Kidney epithelial cell (primary cell): Measurements from ENCODE around the gene AOPEP. TPM values are rescaled to one million over a fixed set of nuclear protein-coding genes. Genes with fewer than 3 reads are reported as not detected.
"Not testable (repeated sequence)": the region's sequence is repeated elsewhere in the genome, so short reads cannot be mapped to it uniquely, and the experiment has no call there.

Experiments
- DNase-seq: peaks from one replicate; pipeline ENCODE4 v3.0.0-alpha.2; 2010; ENCODE audit warnings: low read depth
- H3K27me3 ChIP-seq: 2 replicates; pipeline ENCODE4 v1.6.0; 2011; ENCODE audit warnings: low read length; ENCODE audit not compliant: control insufficient read depth, insufficient read depth
- H3K36me3 ChIP-seq: 2 replicates; pipeline ENCODE4 v1.5.1; 2011; ENCODE audit warnings: low read length; ENCODE audit not compliant: control insufficient read depth, insufficient read depth
- H3K4me3 ChIP-seq: 2 replicates; pipeline ENCODE4 v1.5.1; 2011; ENCODE audit warnings: low read depth, mild to moderate bottlenecking, control low read depth, low read length
- CTCF ChIP-seq: IDR thresholded peaks from 2 replicates; pipeline ENCODE4 v1.5.1; 2011; ENCODE audit warnings: mild to moderate bottlenecking, moderate library complexity, low read length, control low read depth, inconsistent platforms; ENCODE audit not compliant: insufficient read depth, poor library complexity, severe bottlenecking
- total RNA-seq: library from RNA; depleted of rRNA; stranded (reverse); fragments of >200 nt; gene quantifications from 2 replicates; pipeline ENCODE4 v1.2.3, GENCODE V29; 2015

Gene AOPEP
- total RNA-seq, 1 donor from 2014 or later: 17.4 TPM

- Histone ChIP-seq H3K27me3 (no peaks in the 10 kb centered on the region), H3K4me3 (no peak overlapping the region), H3K36me3 (no peaks in the 10 kb centered on the region)
- peak; percentile 73 for DNase-seq
- no peak for TF ChIP-seq CTCF
Measured at GRCh38 chr9:94937214-94937903, 210.9 kb downstream of the AOPEP start.

DNA sequence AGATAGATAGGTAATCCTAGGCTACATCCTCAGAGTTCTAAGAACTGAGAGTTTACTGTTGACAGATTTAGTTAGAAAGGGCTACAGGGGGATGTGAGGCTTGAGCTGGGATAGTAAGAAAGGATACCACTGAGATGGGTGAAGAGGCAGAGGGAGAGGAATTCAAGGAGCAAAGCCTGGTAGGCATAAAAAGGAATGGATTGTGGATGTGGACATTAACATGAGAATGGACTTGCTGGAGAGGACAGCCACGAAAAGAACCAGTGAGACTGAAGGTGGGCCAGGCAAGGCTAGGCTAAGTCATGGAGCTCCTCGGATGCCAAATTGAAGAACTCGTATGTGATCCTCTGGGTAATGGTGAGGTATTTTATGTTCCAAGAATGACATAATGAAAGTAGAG lies 211.9 kb downstream of the AOPEP start:
- no peak for TF ChIP-seq CTCF
- H3K36me3 ChIP-seq: no peaks in the 10 kb centered on the region
- H3K27me3 ChIP-seq: no peaks in the 10 kb centered on the region
- H3K4me3 ChIP-seq: no peak overlapping the region
- no peak for DNase-seq

GRCh38 chr9:94940296-94940695 lies 213.8 kb downstream of the AOPEP start:
- not testable (repeated sequence) for DNase-seq, H3K27me3 ChIP-seq, H3K36me3 ChIP-seq, H3K4me3 ChIP-seq

DNA sequence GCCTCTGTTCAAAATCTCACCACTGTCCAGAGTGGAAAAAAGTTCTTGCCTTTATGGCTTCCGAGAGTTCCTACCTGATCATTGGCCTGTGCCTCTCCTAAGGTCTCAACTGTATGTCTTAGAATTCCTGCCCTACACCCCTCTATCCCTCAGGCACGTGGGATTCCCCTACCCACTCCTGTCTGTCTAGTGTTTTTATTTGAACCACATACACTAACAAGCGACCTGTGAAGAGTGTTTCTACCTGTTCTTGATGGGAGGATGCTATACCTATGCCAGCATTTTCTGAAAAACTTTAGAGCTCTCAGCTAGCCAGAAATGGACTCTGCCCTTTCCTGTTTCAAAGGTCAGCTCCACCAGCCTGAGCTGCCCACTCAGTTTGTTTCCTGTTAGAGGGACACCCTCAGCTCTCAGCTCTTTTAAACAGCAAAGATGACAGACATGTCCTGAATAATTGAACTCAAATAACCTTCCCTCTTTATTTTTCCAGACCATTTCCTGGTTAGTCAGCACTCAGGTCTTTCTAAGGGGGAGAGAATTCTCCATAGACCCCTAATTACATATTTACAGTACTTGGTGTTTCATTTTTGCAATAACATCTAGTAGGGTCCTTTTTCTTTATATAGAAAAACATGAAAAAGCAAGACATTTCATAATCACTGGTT lies 214.8 kb downstream of the AOPEP start:
- TF ChIP-seq CTCF: no peak
- DNase-seq: no peak
- H3K27me3 ChIP-seq: no peaks in the 10 kb centered on the region
- no peak overlapping the region for H3K4me3 ChIP-seq
- no peaks in the 10 kb centered on the region for H3K36me3 ChIP-seq

- TF ChIP-seq CTCF: no peak
- no peak overlapping the region for H3K4me3 ChIP-seq
- H3K36me3 ChIP-seq: no peaks in the 10 kb centered on the region
- no peak for DNase-seq
- no peaks in the 10 kb centered on the region for H3K27me3 ChIP-seq
Measured at GRCh38 chr9:94944626-94945025, 218.1 kb downstream of the AOPEP start.

GRCh38 chr9:94945197-94946144 lies 219.0 kb downstream of the AOPEP start:
- DNase-seq: peak; percentile 72
- Histone ChIP-seq H3K4me3 (no peak overlapping the region), H3K27me3 (no peaks in the 10 kb centered on the region), H3K36me3 (no peaks in the 10 kb centered on the region)
- no peak for TF ChIP-seq CTCF
